WTC11 (cell line): ENCODE data around the gene HDAC8.

Experiments
- ATF1 ChIP-seq: sonication (generic); formaldehyde crosslinking; IDR thresholded peaks from 2 replicates; pipeline ENCODE4 v1.8.1; 2023; ENCODE audit warnings: mild to moderate bottlenecking, moderate library complexity, missing genetic modification reagents
- CTCF ChIP-seq: fragments of 200-600 bp; IDR thresholded peaks from 2 replicates; pipeline ENCODE4 v1.8.0; 2022; ENCODE audit warnings: antibody characterized with exemption
- E2F4 ChIP-seq: sonication (generic); formaldehyde crosslinking; IDR thresholded peaks from 2 replicates; pipeline ENCODE4 v1.8.1; 2022; ENCODE audit warnings: low read depth, mild to moderate bottlenecking, moderate library complexity, missing genetic modification reagents, borderline replicate concordance
- FOXP1 ChIP-seq: sonication (generic); formaldehyde crosslinking; IDR thresholded peaks from 2 replicates; pipeline ENCODE4 v1.8.0; 2022; ENCODE audit warnings: missing genetic modification reagents, mild to moderate bottlenecking, moderate library complexity, borderline replicate concordance

- TF ChIP-seq CTCF (no peak), E2F4 (CRISPR knock-in tag) (no peak), FOXP1 (no peak), ATF1 (no peak)
These were observed 263.2 kb downstream of the HDAC8 start for GRCh38 chrX:72309297-72310071.
